C4-2B (cell line): ENCODE measurements around the gene CRADD.

ENCODE experiments used
- CTCF ChIP-seq: fragments of 450-650 bp; conservative IDR thresholded peaks from 2 replicates; pipeline ENCODE4 v1.5.1; 2017; ENCODE audit warnings: mild to moderate bottlenecking
- ZFX ChIP-seq: fragments of 450-650 bp; IDR thresholded peaks from 2 replicates; pipeline ENCODE4 v1.6.1; 2017

- TF ChIP-seq CTCF (no peak), ZFX (no peak)
Measured at GRCh38 chr12:93670104-93670503, 7.1 kb upstream of the CRADD start.
